Esophagus squamous epithelium (tissue), 4 donors: Measurements from ENCODE around the gene TNPO3.

Experiments
- CTCF ChIP-seq, 6 experiments: fragments of 450-650 bp in 4 of 6; fragments of 200-600 bp in 2 of 6; sonication (generic) in 2 of 6; IDR thresholded peaks; one replicate each; pipeline ENCODE4 v1.5.1; 2016 to 2019; ENCODE audit warnings: antibody characterized with exemption in 6 of 6, mild to moderate bottlenecking in 4 of 6, moderate library complexity in 4 of 6
- POLR2A ChIP-seq, 4 donors: fragments of 450-650 bp; IDR thresholded peaks; one replicate each; pipeline ENCODE4 v1.6.1; 2017; ENCODE audit warnings: antibody characterized with exemption in 4 of 4, mild to moderate bottlenecking in 4 of 4, moderate library complexity in 3 of 4

DNA sequence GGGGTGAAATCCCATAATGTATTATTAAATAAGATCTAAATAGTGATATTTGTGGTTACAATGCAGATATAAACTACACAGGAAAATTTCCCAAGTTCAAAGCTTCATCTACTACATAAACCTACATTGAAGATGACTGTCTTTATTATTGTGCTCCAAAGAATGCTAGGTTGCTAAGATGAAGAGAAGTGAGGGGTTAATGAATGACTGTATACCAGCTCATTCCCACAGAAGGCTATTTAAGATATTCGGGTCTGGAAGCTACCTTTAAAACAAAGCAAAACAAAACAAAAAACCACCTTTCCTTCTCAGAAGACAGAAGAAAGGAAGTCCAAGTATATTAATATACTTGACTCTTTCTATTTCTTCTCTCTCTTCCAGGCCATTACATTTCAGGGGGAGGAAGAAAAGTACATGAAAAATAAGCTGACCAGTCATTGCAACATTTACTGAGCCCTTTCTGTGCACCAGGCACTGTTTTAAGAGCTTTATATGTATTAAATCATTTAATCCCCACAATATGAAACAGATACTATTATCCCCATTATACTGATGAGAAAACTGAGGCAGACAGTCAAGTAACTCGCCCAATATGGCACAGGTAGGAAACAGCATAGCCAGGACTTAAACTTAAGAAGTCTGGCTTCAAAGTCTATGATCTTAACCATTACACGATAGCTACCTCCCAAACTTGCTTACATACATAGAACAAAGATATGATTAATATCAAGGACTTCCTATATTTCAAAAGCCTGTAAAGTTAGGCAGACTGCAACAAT lies 48.1 kb downstream of the TNPO3 start:
- TF ChIP-seq CTCF (IDR thresholded peaks at IDR 0.05), result no peak
- no peak for TF ChIP-seq POLR2A (IDR thresholded peaks at IDR 0.05)
